ENCODE measurements around the gene EDIL3.

The EDIL3 gene

GRCh38 chr5:84137541-84137940, 247.1 kb downstream of the EDIL3 start:
- Histone ChIP-seq H3K9me3 (replicated peaks; ENCODE audit: low read length) (no peaks in the 10 kb centered on the region), H3K27me3 (ENCODE audit: control insufficient read depth, insufficient read depth, low read length) (no peaks in the 10 kb centered on the region), H3K4me3 (ENCODE audit: low read length) (no peak overlapping the region), H3K4me1 (ENCODE audit: control insufficient read depth, insufficient read depth, low read length) (no peaks in the 10 kb centered on the region), H3K9ac (ENCODE audit: low read depth, low read length) (no peak overlapping the region), H3K4me2 (ENCODE audit: low read length) (no peak overlapping the region), H3K36me3 (ENCODE audit: insufficient read depth, low read length) (no peaks in the 10 kb centered on the region)

GRCh38 chr5:84131372-84131771, 253.3 kb downstream of the EDIL3 start:
- no peak overlapping the region for H3K9ac ChIP-seq (ENCODE audit: low read depth, low read length)
- H3K9me3 ChIP-seq (replicated peaks; ENCODE audit: low read length), result no peaks in the 10 kb centered on the region
- no peak overlapping the region for H3K4me2 ChIP-seq (ENCODE audit: low read length)
- no peaks in the 10 kb centered on the region for H3K36me3 ChIP-seq (ENCODE audit: insufficient read depth, low read length)
- no peaks in the 10 kb centered on the region for H3K4me1 ChIP-seq (ENCODE audit: control insufficient read depth, insufficient read depth, low read length)
- H3K4me3 ChIP-seq (ENCODE audit: low read length), result no peak overlapping the region
- no peaks in the 10 kb centered on the region for H3K27me3 ChIP-seq (ENCODE audit: control insufficient read depth, insufficient read depth, low read length)

- no peaks in the 10 kb centered on the region for H3K4me1 ChIP-seq (ENCODE audit: control insufficient read depth, insufficient read depth, low read length)
- no peak overlapping the region for H3K4me3 ChIP-seq (ENCODE audit: low read length)
- no peaks in the 10 kb centered on the region for H3K9me3 ChIP-seq (replicated peaks; ENCODE audit: low read length)
- H3K36me3 ChIP-seq (ENCODE audit: insufficient read depth, low read length), result no peaks in the 10 kb centered on the region
- H3K27me3 ChIP-seq (ENCODE audit: control insufficient read depth, insufficient read depth, low read length), result no peaks in the 10 kb centered on the region
- H3K4me2 ChIP-seq (ENCODE audit: low read length), result no peak overlapping the region
- H3K9ac ChIP-seq (ENCODE audit: low read depth, low read length), result no peak overlapping the region
Measured at GRCh38 chr5:84130006-84130580, 254.6 kb downstream of the EDIL3 start.

- no peaks in the 10 kb centered on the region for H3K36me3 ChIP-seq (ENCODE audit: insufficient read depth, low read length)
- H3K9ac ChIP-seq (ENCODE audit: low read depth, low read length), result no peak overlapping the region
- no peaks in the 10 kb centered on the region for H3K4me1 ChIP-seq (ENCODE audit: control insufficient read depth, insufficient read depth, low read length)
- H3K4me2 ChIP-seq (ENCODE audit: low read length), result no peak overlapping the region
- no peak overlapping the region for H3K4me3 ChIP-seq (ENCODE audit: low read length)
- no peaks in the 10 kb centered on the region for H3K27me3 ChIP-seq (ENCODE audit: control insufficient read depth, insufficient read depth, low read length)
- no peaks in the 10 kb centered on the region for H3K9me3 ChIP-seq (replicated peaks; ENCODE audit: low read length)
Measured at GRCh38 chr5:84125216-84125615, 259.5 kb downstream of the EDIL3 start.

- H3K27me3 ChIP-seq (ENCODE audit: control insufficient read depth, insufficient read depth, low read length), result no peaks in the 10 kb centered on the region
- H3K9ac ChIP-seq (ENCODE audit: low read depth, low read length), result no peak overlapping the region
- no peaks in the 10 kb centered on the region for H3K36me3 ChIP-seq (ENCODE audit: insufficient read depth, low read length)
- no peak overlapping the region for H3K4me3 ChIP-seq (ENCODE audit: low read length)
- H3K4me2 ChIP-seq (ENCODE audit: low read length), result no peak overlapping the region
- H3K4me1 ChIP-seq (ENCODE audit: control insufficient read depth, insufficient read depth, low read length), result no peaks in the 10 kb centered on the region
- no peaks in the 10 kb centered on the region for H3K9me3 ChIP-seq (replicated peaks; ENCODE audit: low read length)
Measured at GRCh38 chr5:84119252-84119651, 265.4 kb downstream of the EDIL3 start.

- no peaks in the 10 kb centered on the region for H3K36me3 ChIP-seq (ENCODE audit: insufficient read depth, low read length)
- no peak overlapping the region for H3K4me3 ChIP-seq (ENCODE audit: low read length)
- H3K4me2 ChIP-seq (ENCODE audit: low read length), result no peak overlapping the region
- H3K9me3 ChIP-seq (replicated peaks; ENCODE audit: low read length), result no peaks in the 10 kb centered on the region
- no peak overlapping the region for H3K9ac ChIP-seq (ENCODE audit: low read depth, low read length)
- H3K4me1 ChIP-seq (ENCODE audit: control insufficient read depth, insufficient read depth, low read length), result no peaks in the 10 kb centered on the region
- H3K27me3 ChIP-seq (ENCODE audit: control insufficient read depth, insufficient read depth, low read length), result no peaks in the 10 kb centered on the region
Measured at GRCh38 chr5:84118551-84118950, 266.1 kb downstream of the EDIL3 start.

GRCh38 chr5:84115727-84116126, 269.0 kb downstream of the EDIL3 start:
- no peaks in the 10 kb centered on the region for H3K4me1 ChIP-seq (ENCODE audit: control insufficient read depth, insufficient read depth, low read length)
- no peak overlapping the region for H3K4me3 ChIP-seq (ENCODE audit: low read length)
- no peak overlapping the region for H3K9ac ChIP-seq (ENCODE audit: low read depth, low read length)
- no peak overlapping the region for H3K4me2 ChIP-seq (ENCODE audit: low read length)
- H3K27me3 ChIP-seq (ENCODE audit: control insufficient read depth, insufficient read depth, low read length), result no peaks in the 10 kb centered on the region
- H3K36me3 ChIP-seq (ENCODE audit: insufficient read depth, low read length), result no peaks in the 10 kb centered on the region
- no peaks in the 10 kb centered on the region for H3K9me3 ChIP-seq (replicated peaks; ENCODE audit: low read length)

- no peaks in the 10 kb centered on the region for H3K9me3 ChIP-seq (replicated peaks; ENCODE audit: low read length)
- no peaks in the 10 kb centered on the region for H3K36me3 ChIP-seq (ENCODE audit: insufficient read depth, low read length)
- no peak overlapping the region for H3K4me3 ChIP-seq (ENCODE audit: low read length)
- no peak overlapping the region for H3K9ac ChIP-seq (ENCODE audit: low read depth, low read length)
- no peaks in the 10 kb centered on the region for H3K27me3 ChIP-seq (ENCODE audit: control insufficient read depth, insufficient read depth, low read length)
- no peaks in the 10 kb centered on the region for H3K4me1 ChIP-seq (ENCODE audit: control insufficient read depth, insufficient read depth, low read length)
- no peak overlapping the region for H3K4me2 ChIP-seq (ENCODE audit: low read length)
Measured at GRCh38 chr5:84113246-84114105, 271.2 kb downstream of the EDIL3 start.

- H3K4me2 ChIP-seq (ENCODE audit: low read length), result no peak overlapping the region
- no peaks in the 10 kb centered on the region for H3K9me3 ChIP-seq (replicated peaks; ENCODE audit: low read length)
- H3K9ac ChIP-seq (ENCODE audit: low read depth, low read length), result no peak overlapping the region
- H3K4me1 ChIP-seq (ENCODE audit: control insufficient read depth, insufficient read depth, low read length), result no peaks in the 10 kb centered on the region
- H3K4me3 ChIP-seq (ENCODE audit: low read length), result no peak overlapping the region
- H3K27me3 ChIP-seq (ENCODE audit: control insufficient read depth, insufficient read depth, low read length), result no peaks in the 10 kb centered on the region
- no peaks in the 10 kb centered on the region for H3K36me3 ChIP-seq (ENCODE audit: insufficient read depth, low read length)
Measured at GRCh38 chr5:84092738-84093137, 291.9 kb downstream of the EDIL3 start.

GRCh38 chr5:84091127-84091799, 293.4 kb downstream of the EDIL3 start:
- no peaks in the 10 kb centered on the region for H3K36me3 ChIP-seq (ENCODE audit: insufficient read depth, low read length)
- H3K4me3 ChIP-seq (ENCODE audit: low read length), result no peak overlapping the region
- H3K4me1 ChIP-seq (ENCODE audit: control insufficient read depth, insufficient read depth, low read length), result no peaks in the 10 kb centered on the region

GRCh38 chr5:84088996-84089395, 295.7 kb downstream of the EDIL3 start:
- H3K9ac ChIP-seq (ENCODE audit: low read depth, low read length), result no peak overlapping the region
- H3K36me3 ChIP-seq (ENCODE audit: insufficient read depth, low read length), result no peaks in the 10 kb centered on the region
- no peak overlapping the region for H3K4me2 ChIP-seq (ENCODE audit: low read length)
- H3K4me1 ChIP-seq (ENCODE audit: control insufficient read depth, insufficient read depth, low read length), result no peaks in the 10 kb centered on the region
- H3K9me3 ChIP-seq (replicated peaks; ENCODE audit: low read length), result no peaks in the 10 kb centered on the region
- no peak overlapping the region for H3K4me3 ChIP-seq (ENCODE audit: low read length)
- H3K27me3 ChIP-seq (ENCODE audit: control insufficient read depth, insufficient read depth, low read length), result no peaks in the 10 kb centered on the region

More at GRCh38 chr5:84091127-84091799, 293.4 kb downstream of the EDIL3 start:
- no peak overlapping the region for H3K9ac ChIP-seq (ENCODE audit: low read depth, low read length)
- no peaks in the 10 kb centered on the region for H3K9me3 ChIP-seq (replicated peaks; ENCODE audit: low read length)
- no peaks in the 10 kb centered on the region for H3K27me3 ChIP-seq (ENCODE audit: control insufficient read depth, insufficient read depth, low read length)
- H3K4me2 ChIP-seq (ENCODE audit: low read length), result no peak overlapping the region

Measured in skeletal muscle satellite cell (primary cell).